SW 1271 (cell line): Measurements from ENCODE around the gene HPGDS.
"Not testable (repeated sequence)": the region's sequence is repeated elsewhere in the genome, so short reads cannot be mapped to it uniquely, and the experiment has no call there.

ENCODE experiments used
- DNase-seq, 2 experiments: peaks; one replicate each; lab custom pipeline; 2025; lab: John Stamatoyannopoulos, UW

The HPGDS gene

DNA sequence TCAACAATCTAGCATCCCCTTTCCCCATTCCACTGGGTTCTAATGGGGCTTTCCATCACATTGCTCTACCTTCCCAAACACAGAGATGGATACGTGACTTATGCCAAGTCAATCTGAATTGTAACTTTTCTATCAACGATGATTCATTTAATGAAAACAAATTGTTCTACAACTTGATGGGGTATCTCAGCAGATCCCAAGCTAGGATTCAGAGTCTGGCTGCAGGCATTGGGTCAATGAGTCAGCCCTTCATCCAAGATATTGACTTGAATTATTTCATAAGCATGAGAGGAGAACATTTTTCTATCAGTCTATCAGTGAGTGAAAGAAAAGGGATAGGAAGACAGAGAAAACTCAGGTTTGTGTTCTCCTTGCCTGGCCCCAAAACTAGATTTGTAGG lies 15.0 kb upstream of the HPGDS start:
- DNase-seq: no peak

DNA sequence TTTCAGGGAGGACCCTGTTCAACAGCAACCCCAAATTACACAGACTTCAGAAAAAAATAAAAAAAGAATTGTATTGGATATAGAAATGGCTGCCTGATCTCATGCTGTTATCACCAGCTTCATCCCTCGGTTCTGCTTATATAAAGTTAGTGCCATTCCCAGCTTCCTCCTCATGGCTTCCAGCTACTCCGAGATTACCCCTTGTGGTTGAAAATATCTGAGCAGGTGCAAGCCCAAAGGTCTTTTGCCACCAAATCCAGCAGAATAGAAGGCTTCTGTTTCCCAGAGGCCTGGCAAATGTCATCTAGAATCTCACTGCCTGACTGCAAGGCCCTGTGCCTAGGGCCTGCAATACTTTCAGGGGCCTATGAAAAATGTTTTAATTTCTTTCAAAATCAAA lies 13.8 kb upstream of the HPGDS start:
- no peak for DNase-seq

DNA sequence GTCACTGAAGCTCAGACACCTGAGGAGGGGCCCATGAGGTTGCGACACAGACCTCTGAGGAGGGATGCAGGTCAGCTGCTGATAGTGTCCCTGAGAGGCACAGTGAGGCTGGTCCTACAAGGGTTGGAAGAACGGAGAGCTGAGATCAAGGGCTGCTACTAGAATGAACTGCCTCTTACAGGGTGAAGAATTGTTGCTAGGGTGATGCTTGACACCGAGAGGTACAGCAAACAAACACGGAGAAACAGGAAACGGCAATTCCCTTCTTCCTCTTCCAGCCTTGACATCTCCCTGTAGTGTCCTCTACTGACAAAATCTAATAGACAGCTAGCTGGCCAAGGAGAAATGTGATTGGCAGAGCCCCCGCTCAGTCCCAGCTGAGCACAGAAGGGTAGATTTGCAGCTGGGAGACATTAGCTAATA lies 11.8 kb upstream of the HPGDS start:
- DNase-seq: no peak

GRCh38 chr4:94352996-94353395 lies 10.4 kb upstream of the HPGDS start:
- DNase-seq: no peak

- no peak for DNase-seq
These were observed 9.5 kb upstream of the HPGDS start for GRCh38 chr4:94352163-94352562.

DNA sequence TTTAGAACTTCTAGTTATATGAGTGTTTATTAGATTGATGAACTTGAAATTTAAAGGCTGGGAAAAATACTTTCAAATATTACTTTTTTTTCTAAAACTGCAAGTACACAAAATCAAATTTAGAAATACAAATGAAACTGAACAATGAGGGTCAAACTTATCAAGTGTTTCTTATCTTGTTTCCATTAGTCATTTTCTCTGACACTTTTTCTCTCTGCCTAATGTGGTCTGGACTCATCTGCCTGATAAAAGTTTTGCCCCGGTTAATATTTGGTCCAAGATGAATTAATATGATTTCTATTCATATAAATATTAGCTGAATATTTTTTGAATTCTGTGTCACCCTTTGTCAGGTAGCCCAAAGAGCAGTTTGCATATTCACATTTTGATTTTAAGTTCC lies 8.7 kb upstream of the HPGDS start:
- DNase-seq: no peak

DNA sequence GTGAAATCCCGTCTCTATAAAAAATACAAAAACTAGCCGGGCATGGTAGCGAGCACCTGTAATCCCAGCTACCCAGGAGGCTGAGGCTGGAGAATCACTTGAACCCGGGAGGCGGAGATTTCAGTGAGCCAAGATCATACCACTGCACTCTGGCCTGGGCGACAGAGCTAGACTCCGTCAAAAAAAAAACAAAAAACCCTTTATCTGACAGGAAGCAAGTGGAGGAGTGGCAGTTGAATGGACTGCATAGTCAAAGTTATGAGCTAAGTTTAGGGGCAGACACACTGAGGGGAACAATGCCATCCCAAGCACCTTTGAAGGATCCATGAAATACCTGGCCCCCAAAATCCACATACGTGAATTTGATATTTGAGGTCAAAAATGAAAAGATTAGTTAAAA lies 7.5 kb upstream of the HPGDS start:
- no peak for DNase-seq

- no peak for DNase-seq
These were observed 6.6 kb upstream of the HPGDS start for GRCh38 chr4:94349193-94349592.

DNA sequence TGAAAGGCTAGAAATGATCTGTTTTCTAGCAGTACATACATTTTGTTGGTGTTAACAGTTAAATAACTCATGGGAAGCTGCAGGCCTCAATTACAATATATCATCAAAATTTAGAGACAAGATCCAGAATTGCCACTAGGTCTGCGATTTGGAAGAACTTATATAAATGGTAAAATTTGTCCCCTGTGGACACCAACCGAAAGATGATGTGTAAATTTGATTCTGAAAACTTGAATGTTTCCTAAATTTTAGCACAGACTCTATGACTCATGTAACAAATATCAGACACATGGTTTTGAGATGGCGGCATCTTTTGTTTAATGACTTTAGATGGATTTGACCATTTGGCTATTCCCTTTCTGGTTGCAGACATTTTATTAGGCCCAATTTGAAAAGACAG lies 6.0 kb upstream of the HPGDS start:
- DNase-seq: no peak

GRCh38 chr4:94346541-94346940 lies 3.9 kb upstream of the HPGDS start:
- no peak for DNase-seq

- no peak for DNase-seq
These were observed 3.3 kb upstream of the HPGDS start for GRCh38 chr4:94345969-94346368.

GRCh38 chr4:94345266-94345665 lies 2.6 kb upstream of the HPGDS start:
- DNase-seq: no peak

GRCh38 chr4:94344457-94344856 lies 1.8 kb upstream of the HPGDS start:
- DNase-seq: no peak

DNA sequence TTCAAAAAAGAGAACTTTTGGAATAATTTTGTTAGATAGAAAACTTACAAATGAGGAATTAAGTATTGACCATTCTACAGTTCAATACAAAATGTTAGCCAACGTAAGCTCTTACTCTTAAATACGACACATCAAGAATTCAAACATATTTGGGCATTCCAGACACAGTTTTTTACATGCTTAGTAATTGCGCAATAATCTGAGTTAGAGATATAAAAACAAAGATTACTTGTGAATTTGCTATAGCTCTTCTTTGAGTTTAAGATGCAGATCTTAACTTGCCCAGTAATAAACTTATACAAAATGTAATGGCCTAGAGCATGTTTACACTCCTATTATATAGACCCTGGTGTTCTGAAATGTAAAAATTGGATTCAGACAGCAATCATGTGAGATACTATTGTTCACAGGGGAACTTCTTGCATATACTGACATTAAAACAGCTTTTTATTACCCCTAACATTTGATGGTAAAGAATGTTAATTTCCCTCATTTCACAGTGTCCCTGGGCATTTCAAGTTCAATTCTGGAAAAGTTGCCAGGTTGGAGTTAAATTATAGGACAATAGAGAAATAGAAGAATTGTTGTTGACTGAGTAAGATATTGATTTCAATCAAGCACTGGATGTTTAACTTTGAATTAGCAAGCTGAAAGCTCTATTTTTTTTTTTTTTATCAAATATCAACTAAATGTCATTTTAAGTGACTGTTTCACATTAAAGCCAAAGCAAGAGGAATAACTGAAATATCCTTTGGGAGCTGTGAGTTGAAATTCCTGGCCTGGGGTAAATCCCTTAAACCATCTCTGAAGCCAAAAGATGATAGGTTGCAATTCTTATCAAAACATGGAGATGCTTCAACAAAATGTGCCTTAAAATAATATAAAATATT lies 910 bp downstream of the HPGDS start:
- DNase-seq: no peak

DNA sequence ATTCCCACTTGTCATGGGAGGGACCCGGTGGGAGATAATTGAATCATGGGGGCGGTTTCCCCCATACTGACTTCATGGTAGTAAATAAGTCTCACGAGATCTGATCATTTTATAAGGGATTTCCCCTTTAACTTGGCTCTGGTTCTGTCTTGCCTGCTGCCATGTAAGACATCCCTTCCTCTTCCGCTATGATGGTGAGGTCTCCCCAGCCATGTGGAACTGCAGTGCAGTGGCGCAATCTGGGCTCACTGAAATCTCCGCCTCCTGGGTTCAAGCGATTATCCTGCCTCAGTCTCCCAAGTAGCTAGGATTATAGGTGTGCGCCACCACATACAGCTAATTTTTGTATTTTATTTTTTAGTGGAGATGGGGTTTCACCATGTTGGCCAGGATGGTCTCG lies 2.9 kb downstream of the HPGDS start:
- DNase-seq: no peak

DNA sequence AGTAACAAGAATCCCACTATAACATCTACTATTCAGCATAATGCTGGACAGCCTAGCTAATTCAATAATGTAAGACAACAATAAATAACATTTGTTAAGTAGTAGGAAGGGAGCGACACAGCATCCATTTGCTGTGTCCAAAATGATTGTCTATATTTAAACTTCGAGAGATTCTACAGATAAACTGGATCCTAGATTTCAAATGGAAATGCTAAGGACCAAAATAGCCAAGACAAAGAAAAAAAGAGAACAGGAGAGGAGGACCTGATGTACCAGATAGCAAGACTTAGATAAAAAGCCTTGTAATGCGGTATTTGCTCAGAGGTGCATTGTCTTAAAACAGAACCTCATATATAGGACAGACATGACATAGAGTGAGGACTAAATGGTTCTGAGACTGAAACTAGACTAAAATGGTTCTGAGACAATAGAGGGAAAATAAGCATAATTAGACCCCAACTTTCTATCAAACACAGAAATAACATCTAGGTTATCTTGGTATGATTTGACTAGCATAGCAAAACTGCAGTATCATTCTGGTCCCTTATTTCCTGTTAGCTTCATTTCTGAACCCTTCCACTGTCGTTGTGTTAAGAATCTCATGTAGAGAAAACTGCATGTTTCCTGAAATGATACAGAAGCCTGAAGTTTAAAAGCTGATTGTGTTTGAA lies 3.8 kb downstream of the HPGDS start:
- DNase-seq: no peak

DNA sequence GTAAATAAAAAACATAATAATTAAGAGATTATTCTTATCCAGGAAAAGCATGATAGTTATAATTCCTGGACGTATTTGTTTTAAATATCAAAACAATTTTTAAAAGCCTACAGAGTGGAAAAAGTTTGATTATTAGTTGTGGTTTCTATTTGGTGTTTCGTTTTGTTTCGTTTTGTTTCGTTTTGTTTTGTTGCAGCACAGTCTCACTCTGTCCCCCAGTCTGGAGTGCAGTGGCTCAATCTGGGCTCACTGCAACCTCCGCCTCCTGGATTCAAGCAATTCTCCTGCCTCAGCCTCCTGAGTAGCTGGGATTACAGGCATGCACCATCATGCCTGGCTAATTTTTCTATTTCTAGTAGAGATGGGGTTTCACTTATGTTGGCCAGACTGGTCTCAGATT lies 5.8 kb downstream of the HPGDS start:
- not testable (repeated sequence) for DNase-seq

GRCh38 chr4:94336303-94336702 lies 6.3 kb downstream of the HPGDS start:
- no peak for DNase-seq

DNA sequence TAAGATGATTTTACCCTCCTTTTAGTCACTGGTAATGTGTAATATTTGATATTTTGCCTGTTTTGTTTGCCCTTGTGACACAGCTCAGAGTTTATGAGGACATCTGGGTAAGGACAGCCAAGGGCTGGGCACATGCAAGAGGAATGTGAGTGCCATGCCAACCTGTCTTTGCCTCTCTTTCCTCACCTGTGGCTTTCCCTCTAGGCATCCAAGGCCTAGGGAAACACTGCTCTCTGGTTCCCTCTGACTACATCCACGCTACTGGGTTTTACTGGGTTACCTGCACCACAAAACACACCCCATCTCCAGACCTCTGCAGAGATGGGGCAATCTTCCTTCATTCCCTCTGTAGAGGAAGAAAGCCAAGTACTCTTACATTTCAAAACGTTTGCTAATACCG lies 7.7 kb downstream of the HPGDS start:
- DNase-seq: no peak

DNA sequence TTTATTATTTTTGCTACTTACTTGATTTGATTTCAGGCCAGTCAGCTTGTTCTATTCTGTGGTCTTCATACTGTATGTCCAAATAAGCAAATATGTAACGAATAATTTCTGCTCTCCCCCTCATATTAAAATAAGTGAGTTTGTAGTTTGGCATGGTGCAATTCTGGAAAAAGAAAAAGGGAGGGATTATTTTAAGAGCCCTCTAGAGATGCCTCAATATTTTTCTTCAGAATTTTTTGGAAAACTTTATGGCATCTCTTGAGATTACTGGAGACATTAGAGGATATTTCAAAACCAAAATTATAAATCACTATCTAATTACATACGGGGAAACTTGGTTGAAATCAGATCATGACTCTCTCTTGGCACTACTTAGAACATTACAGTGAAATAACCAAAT lies 8.2 kb downstream of the HPGDS start:
- DNase-seq: no peak

- no peak for DNase-seq
These were observed 8.8 kb downstream of the HPGDS start for GRCh38 chr4:94333866-94334265.

DNA sequence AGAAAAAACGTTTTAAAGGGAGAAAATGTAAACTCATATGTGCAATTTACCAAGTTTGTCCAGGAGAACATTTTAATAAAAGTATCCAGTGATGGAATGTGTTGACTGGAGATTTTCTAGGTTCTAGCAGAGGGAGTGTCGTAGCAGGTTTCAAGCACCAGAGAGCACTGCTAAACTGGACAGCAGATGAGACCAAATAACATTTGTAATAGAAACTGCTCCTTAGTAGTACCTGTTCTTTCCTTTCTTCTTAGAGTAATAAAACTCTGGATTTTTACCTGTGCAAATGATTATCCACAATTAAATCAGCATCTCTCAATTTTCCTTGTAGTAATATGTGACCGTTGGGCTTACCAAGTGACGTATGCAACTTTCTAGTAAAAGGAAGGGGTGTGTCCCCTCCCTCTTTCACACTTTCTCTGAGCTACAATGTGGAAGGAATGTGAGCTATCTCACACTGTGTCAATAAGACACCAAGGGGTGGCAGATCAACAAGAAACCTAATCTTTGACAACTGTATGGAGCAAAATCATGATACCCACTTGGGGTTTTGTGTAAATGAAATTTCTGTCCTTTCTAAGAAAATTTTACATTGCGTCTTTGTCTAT lies 9.5 kb downstream of the HPGDS start:
- DNase-seq: no peak

GRCh38 chr4:94329933-94330332 lies 12.7 kb downstream of the HPGDS start:
- no peak for DNase-seq
